ENCODE results near the gene CCT4.
A peak's percentile ranks its signal among the peaks of the same experiment; 100 is the strongest.
"Not testable (repeated sequence)": the region's sequence is repeated elsewhere in the genome, so short reads cannot be mapped to it uniquely, and the experiment has no call there.

Gene CCT4, protein sequence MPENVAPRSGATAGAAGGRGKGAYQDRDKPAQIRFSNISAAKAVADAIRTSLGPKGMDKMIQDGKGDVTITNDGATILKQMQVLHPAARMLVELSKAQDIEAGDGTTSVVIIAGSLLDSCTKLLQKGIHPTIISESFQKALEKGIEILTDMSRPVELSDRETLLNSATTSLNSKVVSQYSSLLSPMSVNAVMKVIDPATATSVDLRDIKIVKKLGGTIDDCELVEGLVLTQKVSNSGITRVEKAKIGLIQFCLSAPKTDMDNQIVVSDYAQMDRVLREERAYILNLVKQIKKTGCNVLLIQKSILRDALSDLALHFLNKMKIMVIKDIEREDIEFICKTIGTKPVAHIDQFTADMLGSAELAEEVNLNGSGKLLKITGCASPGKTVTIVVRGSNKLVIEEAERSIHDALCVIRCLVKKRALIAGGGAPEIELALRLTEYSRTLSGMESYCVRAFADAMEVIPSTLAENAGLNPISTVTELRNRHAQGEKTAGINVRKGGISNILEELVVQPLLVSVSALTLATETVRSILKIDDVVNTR

GRCh38 chr2:61888267-61889055 is at the start of gene CCT4:
CCT4 (minus strand) TSS chr2:61888656; CDS start chr2:61888507, 149 bp downstream.
- DNase-seq = peak; percentile 29

- no peak for DNase-seq
Measured at GRCh38 chr2:61937886-61938285, 49.4 kb upstream of the CCT4 start.

DNA sequence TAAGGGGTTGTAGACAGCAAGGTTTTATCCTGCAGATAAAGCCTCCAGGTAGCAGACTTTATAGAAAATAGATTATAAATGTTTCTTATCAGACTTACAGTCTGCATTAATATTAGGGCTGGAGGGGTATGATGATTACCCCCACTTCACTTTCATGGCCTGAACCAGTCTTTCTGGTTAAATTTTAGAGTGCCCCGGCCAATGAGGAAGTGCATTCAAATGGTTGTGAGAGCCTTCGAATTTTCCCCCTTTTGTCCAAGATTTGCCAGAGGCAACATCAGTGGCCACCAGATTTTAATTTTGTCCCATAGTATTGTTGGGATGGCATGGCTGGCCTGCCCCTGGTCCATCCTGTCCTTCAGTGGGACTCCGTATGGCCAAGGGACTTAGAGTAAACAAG is 48.6 kb upstream of the CCT4 start:
- no peak for DNase-seq

DNA sequence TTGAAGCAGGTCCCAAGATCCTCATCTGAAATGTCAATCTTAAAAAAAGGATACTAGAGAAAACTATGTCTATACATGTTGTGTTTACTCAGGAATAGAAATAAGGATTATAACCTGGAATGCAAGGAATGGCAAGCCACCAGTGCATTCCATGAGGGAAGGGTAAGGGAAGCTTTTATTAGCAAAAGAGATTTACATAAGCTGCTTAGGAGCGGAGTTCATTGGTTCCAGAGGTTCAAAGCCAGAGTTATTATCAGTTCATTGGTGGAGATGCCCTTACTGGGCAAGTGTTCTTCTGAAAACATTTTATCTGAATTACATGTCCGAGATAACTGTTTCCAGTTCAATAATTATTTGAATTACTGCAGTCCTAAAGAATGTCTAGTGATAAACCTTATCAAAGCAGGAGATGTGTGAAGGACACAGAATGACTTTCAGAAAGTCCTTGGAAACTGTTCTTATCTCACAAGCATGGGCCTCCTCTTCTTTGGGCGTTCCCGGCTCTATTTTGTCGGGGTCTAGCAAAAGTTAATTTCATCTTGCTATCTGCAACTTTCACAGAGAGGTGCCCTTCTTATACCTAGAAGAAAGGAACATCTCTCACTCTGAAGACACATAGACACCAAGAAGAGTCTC is 40.5 kb upstream of the CCT4 start:
- no peak for DNase-seq

GRCh38 chr2:61926531-61927477 is 38.3 kb upstream of the CCT4 start:
- no peak for DNase-seq

- DNase-seq = no peak
Measured at GRCh38 chr2:61924895-61925663, 36.6 kb upstream of the CCT4 start.

DNA sequence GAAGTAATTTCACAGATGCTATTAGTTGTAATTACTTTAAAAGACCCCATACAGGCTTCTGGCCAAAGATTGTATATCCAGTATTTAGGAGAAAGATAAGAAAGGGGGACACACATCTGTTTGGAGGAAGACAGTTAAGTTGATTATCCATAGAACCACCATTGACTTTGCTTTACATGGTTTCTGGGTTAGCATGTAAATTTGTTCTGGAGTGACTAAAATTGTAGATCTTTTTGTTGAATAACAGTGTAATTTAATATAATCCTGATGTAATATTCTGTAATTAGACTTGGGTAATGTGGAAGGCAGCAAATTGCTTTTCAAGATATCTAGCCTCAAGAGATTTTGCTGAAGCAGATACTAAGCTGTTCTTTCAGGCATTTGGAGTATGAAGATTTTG is 34.3 kb upstream of the CCT4 start:
- DNase-seq = no peak

- no peak for DNase-seq
Measured at GRCh38 chr2:61920548-61920947, 32.1 kb upstream of the CCT4 start.

DNA sequence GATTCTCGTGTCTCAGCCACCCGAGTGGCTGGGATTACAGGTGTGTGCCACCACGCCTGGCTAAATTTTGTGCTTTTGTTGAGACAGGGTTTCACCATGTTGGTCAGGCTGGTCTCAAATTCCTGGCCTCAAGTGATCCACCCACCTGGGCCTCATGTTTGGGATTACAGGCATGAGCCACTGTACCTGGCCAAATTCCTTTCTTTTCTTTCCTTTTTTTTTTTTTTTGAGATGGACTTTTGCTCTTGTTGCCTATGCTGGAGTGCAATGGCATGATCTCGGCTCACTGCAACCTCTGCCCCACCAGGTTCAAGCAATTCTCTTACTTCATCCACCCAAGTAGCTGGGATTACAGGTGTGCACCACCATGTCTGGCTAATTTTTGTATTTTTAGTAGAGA is 26.3 kb upstream of the CCT4 start:
- DNase-seq = not testable (repeated sequence)

- DNase-seq = no peak
Measured at GRCh38 chr2:61911510-61911909, 23.1 kb upstream of the CCT4 start.

- no peak for DNase-seq
Measured at GRCh38 chr2:61910603-61911002, 22.1 kb upstream of the CCT4 start.

DNA sequence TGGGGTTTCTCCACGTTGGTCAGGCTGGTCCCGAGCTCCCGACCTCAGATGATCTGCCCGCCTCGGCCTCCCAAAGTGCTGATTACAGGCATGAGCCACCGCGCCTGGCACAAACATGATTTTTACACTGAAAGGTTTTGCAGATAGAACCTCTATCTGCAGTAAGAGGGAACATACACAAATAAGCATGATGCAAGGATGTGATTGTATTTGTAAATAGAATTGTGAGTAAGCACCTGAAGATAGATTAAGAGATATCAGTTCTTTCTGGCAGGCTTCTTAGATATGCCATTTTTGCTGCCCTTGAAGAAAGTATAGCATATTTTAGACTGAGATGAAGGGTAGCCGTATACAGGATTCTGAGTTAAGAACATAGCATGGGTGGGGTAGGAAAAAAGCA is 20.7 kb upstream of the CCT4 start:
- DNase-seq = no peak

DNA sequence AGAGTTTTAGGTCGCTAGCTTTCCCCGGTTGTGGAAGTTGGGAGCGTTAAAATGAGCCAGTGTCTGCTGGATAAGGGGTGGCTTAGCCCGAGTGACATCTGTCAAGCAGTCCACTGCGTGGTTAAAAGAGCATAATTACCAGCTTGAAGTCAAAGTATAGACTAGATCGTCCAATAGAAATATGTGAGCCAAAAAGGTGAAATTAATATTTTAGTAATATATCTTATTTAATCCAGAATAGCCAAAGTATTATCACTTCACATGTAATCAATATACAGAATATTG is 17.7 kb upstream of the CCT4 start:
- DNase-seq = no peak

DNA sequence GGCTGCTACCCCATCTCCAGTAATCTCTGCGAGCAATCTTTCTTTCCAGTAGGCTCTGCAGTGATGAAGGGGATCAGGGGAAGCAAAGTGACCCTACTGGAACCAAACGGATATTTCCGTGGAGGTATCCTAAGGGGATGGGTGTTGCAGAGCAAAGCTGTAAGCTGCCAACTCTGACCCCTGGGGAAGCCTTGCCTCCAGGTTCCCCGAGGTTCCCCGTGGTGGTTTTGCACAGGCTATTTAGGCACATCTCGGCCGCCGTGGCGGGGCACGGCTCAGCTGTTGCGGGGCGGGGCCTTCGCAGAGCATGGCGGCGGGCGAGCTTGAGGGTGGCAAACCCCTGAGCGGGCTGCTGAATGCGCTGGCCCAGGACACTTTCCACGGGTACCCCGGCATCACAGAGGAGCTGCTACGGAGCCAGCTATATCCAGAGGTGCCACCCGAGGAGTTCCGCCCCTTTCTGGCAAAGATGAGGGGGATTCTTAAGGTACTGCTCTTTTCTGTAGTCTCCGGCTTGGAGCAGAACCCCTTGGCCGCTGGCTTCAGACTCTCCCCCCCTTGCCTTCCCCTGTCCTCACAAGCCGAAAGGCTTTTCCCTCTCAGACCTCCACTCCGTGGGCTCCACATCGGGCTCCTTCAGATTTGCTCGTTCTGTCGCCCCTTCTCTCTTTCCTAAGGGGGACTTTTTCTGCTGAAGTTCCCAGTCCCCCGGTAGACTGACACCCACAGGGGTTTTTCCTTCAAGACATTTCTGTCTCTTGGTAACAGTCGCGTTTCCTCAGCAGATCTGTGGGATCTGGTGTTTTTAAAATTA is 17.1 kb upstream of the CCT4 start, which contains the start of gene COMMD1:
Gene COMMD1 (plus strand): TSS at position 303 of the 814 bp plus-strand sequence. CDS start 5 bp downstream, at position 308.
- DNase-seq = peak; percentile 20

DNA sequence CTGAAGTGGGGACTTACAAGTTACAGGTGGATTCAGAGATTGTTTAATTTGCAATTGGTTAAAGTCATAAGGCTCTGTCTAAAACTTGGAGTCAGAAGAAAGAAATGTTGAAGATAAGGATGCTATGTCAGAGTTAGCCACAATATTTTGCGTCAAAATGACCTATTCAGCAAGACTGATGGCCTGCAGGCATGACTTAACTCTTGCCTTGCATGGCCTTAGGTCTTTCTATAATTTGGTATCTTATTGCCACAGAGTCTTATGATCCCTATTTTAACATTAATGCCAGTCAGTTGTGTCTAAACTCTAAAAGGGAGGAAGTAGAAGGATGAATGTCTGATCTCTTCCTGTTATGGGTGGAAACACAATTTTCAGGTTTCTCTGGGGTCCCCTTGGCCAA is 11.8 kb upstream of the CCT4 start:
- DNase-seq = no peak

- DNase-seq = no peak
Measured at GRCh38 chr2:61898810-61899209, 10.4 kb upstream of the CCT4 start.

GRCh38 chr2:61887717-61888266 is 664 bp downstream of the CCT4 start:
- no peak for DNase-seq

DNA sequence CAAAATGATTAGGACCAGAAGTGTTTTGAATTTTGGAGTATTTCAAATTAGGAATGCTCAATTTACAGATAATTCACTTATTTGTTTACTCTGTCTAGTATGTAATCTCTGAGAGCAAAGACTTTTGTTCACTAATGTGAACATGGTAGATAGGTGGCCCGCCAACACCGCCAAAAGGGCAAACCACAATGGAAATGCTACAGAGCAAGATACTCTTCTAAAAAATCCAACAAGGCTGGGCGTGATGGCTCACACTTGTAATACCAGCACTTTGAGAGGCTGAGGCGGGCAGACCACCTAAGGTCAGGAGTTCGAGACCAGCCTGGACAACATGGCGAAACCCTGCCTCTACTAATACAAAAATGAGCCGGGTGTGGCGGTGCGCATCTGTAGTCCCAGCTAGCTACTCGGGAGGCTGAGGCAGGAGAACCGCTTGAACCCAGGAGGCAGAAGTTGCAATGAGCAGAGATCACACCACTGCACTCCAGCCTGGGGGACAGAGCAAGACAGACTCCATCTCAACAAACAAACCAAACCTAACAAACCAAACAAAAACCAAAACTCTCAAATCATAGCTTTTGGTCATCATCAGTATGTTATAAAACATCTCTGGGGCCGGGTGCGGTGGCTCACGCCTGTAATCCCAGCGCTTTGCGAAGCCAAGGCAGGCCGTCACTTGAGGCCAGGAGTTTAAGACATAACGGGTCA is 2.4 kb downstream of the CCT4 start:
- DNase-seq = no peak

DNA sequence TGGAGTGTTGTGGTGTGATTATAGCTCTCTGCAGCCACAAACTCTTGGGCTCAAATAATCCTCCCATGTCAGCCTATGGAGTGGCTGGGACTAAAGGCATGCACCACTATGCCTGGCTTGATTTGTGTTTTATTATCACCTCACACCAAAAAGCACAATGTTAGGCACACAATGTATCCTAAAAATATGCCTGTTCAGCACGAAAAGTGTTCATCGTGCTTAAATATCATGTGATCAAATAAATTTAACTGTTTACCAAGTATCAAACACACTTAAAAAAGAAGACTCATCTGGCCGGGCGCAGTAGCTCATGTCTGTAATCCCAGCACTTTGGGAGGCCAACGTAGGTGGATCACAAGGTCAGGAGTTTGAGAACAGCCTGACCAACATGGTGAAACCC is 5.6 kb downstream of the CCT4 start:
- DNase-seq = no peak

GRCh38 chr2:61879351-61879750 is 9.1 kb downstream of the CCT4 start:
- not testable (repeated sequence) for DNase-seq
